ENCODE data around the gene COL15A1. TPM values are rescaled to one million over a fixed set of nuclear protein-coding genes. Genes with fewer than 3 reads are reported as not detected.

COL15A1 gene
- total RNA-seq, 1 donor from 2014 or later = 0.07 TPM

DNA sequence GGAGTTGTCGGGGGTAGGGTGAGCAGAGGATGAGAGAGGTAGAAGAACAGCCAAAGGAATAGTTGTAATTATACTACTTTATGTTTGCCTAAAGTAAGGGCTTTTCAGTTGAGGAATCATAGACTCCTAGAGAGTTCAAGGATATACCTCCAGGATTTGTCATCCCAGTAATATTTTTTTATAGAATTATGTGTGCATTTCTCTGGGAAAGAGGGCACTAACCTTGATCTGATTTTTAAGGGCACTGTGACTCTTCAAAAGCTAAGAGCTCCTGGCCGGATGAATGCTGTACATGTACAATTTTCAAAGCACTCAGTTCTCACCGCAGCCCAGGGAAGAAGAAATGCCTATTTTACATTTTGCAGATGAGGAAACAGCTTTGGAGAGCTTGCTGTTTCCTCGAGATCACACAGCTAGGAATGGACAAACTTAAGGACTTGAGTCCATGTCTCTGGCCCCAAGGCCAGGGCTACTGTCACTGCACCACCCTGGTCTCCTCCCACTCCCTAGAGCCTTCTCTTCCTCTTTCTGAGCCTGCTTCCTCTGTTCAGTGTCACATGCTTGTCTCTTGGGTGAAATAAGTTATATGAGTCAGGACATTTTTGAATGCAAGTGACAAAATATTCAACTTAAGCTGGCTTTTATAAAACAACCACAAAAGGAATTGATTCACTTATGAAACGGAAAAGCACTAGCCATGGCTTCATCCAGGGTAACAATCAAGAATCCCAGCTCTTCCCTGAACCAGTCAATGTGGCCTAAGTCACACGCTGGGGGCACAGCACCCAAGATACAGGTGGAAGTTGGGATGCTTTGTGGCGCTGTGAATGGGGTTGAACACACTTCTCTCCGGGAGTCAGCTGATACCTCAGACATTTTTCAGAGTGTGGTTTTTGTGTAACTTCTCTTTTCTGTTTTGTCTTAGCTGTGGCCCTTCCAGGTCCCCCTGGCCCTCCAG, 115.5 kb downstream of the COL15A1 start:
- Mint-ChIP-seq H3K9me3 (no peaks in the 10 kb centered on the region), H3K27ac (peak overlapping the region; percentile 94), H3K4me1 (peaks cover 62% of the 10 kb centered on the region), H3K4me3 (peak overlapping the region; percentile 66), H3K36me3 (ENCODE audit: low read depth) (no peaks in the 10 kb centered on the region), H3K27me3 (no peaks in the 10 kb centered on the region)
- TF ChIP-seq, protein P1, sequence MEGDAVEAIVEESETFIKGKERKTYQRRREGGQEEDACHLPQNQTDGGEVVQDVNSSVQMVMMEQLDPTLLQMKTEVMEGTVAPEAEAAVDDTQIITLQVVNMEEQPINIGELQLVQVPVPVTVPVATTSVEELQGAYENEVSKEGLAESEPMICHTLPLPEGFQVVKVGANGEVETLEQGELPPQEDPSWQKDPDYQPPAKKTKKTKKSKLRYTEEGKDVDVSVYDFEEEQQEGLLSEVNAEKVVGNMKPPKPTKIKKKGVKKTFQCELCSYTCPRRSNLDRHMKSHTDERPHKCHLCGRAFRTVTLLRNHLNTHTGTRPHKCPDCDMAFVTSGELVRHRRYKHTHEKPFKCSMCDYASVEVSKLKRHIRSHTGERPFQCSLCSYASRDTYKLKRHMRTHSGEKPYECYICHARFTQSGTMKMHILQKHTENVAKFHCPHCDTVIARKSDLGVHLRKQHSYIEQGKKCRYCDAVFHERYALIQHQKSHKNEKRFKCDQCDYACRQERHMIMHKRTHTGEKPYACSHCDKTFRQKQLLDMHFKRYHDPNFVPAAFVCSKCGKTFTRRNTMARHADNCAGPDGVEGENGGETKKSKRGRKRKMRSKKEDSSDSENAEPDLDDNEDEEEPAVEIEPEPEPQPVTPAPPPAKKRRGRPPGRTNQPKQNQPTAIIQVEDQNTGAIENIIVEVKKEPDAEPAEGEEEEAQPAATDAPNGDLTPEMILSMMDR (IDR thresholded peaks at IDR 0.05) = no peak
- CTCF ChIA-PET = interaction anchor here (0.6 to 2.9 kb wide), 3 partner anchors 45 to 211 kb away, joined by 3 to 22 read pairs (median 10); partner anchors contain the start of gene TGFBR1
- DNase-seq (peak; percentile 30), ATAC-seq (ENCODE audit: low read depth) (peak; percentile 84)
- POLR2A ChIA-PET = interaction anchor here (0.6 to 3.2 kb wide), 9 partner anchors 9 to 123 kb away, joined by 3 to 54 read pairs (median 5); partner anchors contain the start of gene TGFBR1
- intact Hi-C loops (cut with micrococcal nuclease) = loop anchor here (1.0 to 5.0 kb wide), 6 partner anchors 17 to 123 kb away; no protein-coding TSS in a partner anchor

DNA sequence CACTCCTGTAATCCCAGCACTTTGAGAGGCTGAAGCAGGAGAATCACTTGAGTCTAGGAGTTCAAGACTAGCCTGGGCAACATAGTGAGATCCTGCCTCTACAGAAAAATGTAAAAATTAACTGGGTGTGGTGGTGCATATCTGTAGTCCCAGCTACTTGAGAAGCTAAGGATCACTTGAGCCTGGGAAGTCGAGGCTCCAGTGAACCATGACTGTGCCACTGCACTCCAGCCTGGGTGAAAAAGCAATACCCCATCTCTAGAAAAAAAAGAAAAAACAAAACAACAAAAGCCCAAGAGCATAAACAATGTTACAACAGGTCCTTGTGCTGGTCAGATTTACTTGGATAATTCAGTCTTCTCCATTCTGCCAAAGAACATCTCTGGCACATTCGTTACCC, 116.9 kb downstream of the COL15A1 start:
- intact Hi-C loops (cut with micrococcal nuclease) = no loop called here
- Mint-ChIP-seq H3K27ac (peak overlapping the region; percentile 51), H3K4me3 (no peak overlapping the region)

DNA sequence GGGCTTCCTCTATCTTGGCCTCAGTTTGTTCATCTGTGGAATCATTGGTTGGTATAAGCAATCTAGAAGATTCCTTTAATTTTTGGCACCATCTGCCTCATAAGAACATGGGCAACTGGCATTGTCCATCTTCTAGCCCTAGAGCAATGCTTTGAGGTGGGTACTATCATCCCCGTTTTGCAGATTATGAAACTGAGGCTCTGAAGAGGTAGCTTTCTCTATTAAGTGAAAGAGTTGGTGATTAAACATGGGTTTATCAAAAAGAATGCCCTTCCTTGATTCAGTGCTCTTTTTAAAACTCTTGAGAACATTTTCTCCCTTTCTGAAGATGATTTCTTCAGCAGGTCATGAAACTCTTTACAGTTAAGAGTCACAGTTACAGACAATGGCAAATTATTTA, 118.8 kb downstream of the COL15A1 start:
- no peaks in the 10 kb centered on the region for H3K9me3 Mint-ChIP-seq
- no peaks in the 10 kb centered on the region for H3K27me3 Mint-ChIP-seq
- ATAC-seq (ENCODE audit: low read depth) = no peak
- no peak overlapping the region for H3K27ac Mint-ChIP-seq
- H3K4me3 Mint-ChIP-seq = no peak overlapping the region
- TF ChIP-seq, protein P1 (IDR thresholded peaks at IDR 0.05) = no peak
- intact Hi-C loops (cut with micrococcal nuclease) = no loop called here
- no peak for DNase-seq
- H3K36me3 Mint-ChIP-seq (ENCODE audit: low read depth) = no peaks in the 10 kb centered on the region
- CTCF ChIA-PET = interaction anchor here (0.7 kb wide), 1 partner anchor 762 kb away, joined by 3 read pairs; no protein-coding TSS in a partner anchor
- peaks cover 34% of the 10 kb centered on the region for H3K4me1 Mint-ChIP-seq
- POLR2A ChIA-PET = no interaction called here

More for the DNA sequence above, 116.9 kb downstream of the COL15A1 start:
- POLR2A ChIA-PET = no interaction called here
- no peaks in the 10 kb centered on the region for H3K36me3 Mint-ChIP-seq (ENCODE audit: low read depth)
- DNase-seq (no peak), ATAC-seq (ENCODE audit: low read depth) (no peak)
- no peaks in the 10 kb centered on the region for H3K27me3 Mint-ChIP-seq
- H3K9me3 Mint-ChIP-seq = no peaks in the 10 kb centered on the region
- CTCF ChIA-PET = no interaction called here
- TF ChIP-seq, protein P1 (IDR thresholded peaks at IDR 0.05) = no peak
- H3K4me1 Mint-ChIP-seq = peaks cover 52% of the 10 kb centered on the region

DNA sequence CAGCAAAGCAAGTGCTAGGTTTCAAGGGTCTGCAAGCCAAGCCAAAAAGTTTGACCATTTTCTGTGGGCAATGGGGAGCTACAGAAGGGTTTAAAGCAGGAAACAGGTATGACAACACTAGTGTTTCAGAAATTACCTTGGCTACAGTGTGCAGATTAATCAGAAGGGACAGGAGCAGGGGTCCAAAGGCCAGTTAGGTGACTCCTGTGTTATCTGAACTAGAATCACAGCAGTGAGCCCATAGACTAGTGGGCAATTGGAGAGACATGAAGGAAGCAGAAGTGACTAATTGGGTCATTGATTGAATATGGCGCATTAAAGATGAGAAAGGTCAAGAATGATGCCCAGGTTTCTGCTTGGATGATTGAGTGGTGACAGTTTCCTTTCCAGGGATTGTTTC, 119.8 kb downstream of the COL15A1 start:
- CTCF ChIA-PET = no interaction called here
- intact Hi-C loops (cut with micrococcal nuclease) = no loop called here
- DNase-seq (no peak), ATAC-seq (ENCODE audit: low read depth) (no peak)
- no peaks in the 10 kb centered on the region for H3K27me3 Mint-ChIP-seq
- TF ChIP-seq, protein P1 (IDR thresholded peaks at IDR 0.05) = no peak
- H3K9me3 Mint-ChIP-seq = no peaks in the 10 kb centered on the region
- H3K36me3 Mint-ChIP-seq (ENCODE audit: low read depth) = no peaks in the 10 kb centered on the region
- peaks cover 24% of the 10 kb centered on the region for H3K4me1 Mint-ChIP-seq
- POLR2A ChIA-PET = no interaction called here
- no peak overlapping the region for H3K4me3 Mint-ChIP-seq
- H3K27ac Mint-ChIP-seq = no peak overlapping the region

DNA sequence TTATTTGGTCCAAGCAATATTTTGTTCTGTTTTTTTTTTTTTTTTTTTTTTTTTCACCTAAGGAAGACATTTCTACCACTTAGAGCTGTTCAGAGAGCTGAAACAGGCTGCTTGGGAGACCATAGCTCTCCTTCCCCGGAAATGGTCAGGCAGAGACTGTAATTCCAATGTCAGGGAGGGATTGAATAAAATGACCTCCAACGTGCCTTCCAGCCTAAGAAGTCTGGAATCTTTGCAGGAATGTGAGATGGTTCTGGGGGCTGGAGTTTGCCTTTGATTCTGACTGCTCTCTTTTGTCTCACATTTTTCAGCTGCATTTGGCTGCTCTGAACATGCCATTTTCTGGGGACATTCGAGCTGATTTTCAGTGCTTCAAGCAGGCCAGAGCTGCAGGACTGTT, 122.9 kb downstream of the COL15A1 start:
- Mint-ChIP-seq H3K27me3 (no peaks in the 10 kb centered on the region), H3K4me1 (peaks cover 8% of the 10 kb centered on the region), H3K4me3 (no peak overlapping the region), H3K9me3 (no peaks in the 10 kb centered on the region), H3K27ac (no peak overlapping the region), H3K36me3 (ENCODE audit: low read depth) (no peaks in the 10 kb centered on the region)
- CTCF ChIA-PET = interaction anchor here (0.9 kb wide), 1 partner anchor 66 kb away, joined by 3 read pairs; no protein-coding TSS in a partner anchor
- DNase-seq (no peak), ATAC-seq (ENCODE audit: low read depth) (no peak)
- POLR2A ChIA-PET = interaction anchor here (0.7 to 1.2 kb wide), 4 partner anchors 9 to 1658 kb away, joined by 4 to 19 read pairs (median 6); no protein-coding TSS in a partner anchor
- intact Hi-C loops (cut with micrococcal nuclease) = no loop called here
- TF ChIP-seq, protein P1 (IDR thresholded peaks at IDR 0.05) = no peak

Measured in activated B cell treated with CpG ODN at 0.5 μM for 24 hours (primary cell).